RWPE1 (cell line): Measurements from ENCODE around the gene INPP5A.

Experiments
- CTCF ChIA-PET: fragments of 350-600 bp; sonication (Branson Sonifier 250); formaldehyde crosslinking; extraction: SDS; loops from one replicate; lab custom pipeline; 2021; lab: Yijun Ruan, JAX
- POLR2A ChIA-PET: fragments of 400-600 bp; formaldehyde crosslinking; extraction: SDS; loops from one replicate; lab custom pipeline; 2020; ENCODE audit warnings: antibody characterized with exemption; ENCODE audit not compliant: low non-redundant PET; lab: Yijun Ruan, JAX
- DNase-seq: peaks from one replicate; pipeline ENCODE4 v3.0.0; 2012; ENCODE audit warnings: low spot score
- H3K27ac ChIP-seq: fragments of 450-650 bp; 2 replicates; pipeline ENCODE4 v1.5.1; 2017
- TF ChIP-seq, protein P1 (sequence below): fragments of 450-650 bp; conservative IDR thresholded peaks from 2 replicates; pipeline ENCODE4 v1.5.1; 2017; ENCODE audit warnings: low read depth, mild to moderate bottlenecking

The INPP5A gene

DNA sequence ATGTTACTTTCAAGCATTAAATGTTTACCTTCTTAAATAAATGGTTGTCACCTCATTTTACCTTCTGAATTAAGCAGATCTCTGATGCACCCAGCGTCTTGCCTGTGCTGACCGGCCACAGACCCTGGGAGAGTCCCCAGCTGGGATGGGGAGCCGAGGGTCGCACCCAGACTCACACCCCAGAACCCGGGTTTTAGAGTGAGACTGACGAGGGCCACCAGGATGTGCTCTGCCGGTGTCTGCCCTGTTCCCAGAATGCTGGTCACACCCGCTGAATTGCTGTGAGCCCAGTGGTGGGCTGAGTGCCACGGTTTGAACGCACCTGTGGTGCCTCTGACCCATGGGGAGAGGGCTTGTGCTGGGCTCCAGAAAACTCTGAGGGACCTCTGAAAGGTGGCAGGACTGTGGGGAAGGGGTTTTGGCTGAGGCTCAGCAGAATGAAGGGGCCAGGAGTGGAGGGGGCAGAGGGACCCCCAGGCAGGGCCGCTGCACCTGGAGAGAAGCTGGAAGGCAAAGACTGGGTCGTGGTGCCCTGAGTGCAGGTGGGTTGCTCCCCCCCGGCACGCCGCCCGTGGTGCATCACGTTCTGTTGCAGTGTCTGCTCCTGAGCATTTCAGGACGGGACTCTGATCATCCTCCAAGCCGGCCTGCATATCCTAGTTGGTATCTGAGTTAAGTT, 39.2 kb downstream of the INPP5A start:
- no peak for DNase-seq
- TF ChIP-seq, protein P1, sequence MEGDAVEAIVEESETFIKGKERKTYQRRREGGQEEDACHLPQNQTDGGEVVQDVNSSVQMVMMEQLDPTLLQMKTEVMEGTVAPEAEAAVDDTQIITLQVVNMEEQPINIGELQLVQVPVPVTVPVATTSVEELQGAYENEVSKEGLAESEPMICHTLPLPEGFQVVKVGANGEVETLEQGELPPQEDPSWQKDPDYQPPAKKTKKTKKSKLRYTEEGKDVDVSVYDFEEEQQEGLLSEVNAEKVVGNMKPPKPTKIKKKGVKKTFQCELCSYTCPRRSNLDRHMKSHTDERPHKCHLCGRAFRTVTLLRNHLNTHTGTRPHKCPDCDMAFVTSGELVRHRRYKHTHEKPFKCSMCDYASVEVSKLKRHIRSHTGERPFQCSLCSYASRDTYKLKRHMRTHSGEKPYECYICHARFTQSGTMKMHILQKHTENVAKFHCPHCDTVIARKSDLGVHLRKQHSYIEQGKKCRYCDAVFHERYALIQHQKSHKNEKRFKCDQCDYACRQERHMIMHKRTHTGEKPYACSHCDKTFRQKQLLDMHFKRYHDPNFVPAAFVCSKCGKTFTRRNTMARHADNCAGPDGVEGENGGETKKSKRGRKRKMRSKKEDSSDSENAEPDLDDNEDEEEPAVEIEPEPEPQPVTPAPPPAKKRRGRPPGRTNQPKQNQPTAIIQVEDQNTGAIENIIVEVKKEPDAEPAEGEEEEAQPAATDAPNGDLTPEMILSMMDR, result no peak
- H3K27ac ChIP-seq, result no peak overlapping the region
- POLR2A ChIA-PET, result no interaction called here
- CTCF ChIA-PET, result no interaction called here

DNA sequence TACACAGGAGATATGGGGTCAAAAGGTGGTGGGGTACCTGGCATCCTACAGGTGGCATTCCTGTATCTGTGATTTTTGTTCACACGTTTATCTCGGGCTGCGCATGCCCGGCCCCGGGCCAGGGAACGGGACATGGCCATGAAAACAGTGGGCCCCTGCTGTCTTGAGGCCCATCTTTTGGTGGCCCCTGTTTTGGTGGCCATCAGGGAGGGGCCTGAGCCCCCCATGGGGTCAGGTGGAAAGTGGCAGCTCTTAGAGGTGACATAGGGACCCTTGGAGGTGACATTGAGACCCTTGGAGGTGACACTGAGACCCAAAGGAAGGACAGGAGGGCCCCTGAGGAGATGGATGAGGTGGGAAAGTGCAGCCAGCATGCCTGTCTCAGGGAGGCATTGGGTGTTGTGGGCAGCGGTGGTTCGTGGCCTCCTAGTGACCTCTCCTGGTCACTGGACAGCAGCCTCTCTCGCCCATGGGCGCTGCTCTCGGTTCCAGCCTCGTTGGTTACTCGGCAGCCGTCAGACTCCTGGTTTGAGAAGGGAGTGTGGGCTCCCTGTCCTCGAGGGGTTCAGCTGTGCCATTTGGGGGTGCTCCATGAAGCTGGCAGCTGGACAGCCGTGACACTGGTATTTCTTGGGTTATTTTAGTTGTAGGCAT, 39.9 kb downstream of the INPP5A start:
- no peak overlapping the region for H3K27ac ChIP-seq
- DNase-seq, result no peak
- TF ChIP-seq, protein P1, result no peak
- ChIA-PET CTCF (interaction anchor here (0.5 to 0.6 kb wide), 2 partner anchors 117 to 237 kb away, joined by 3 read pairs; no protein-coding TSS in a partner anchor), POLR2A (no interaction called here)

DNA sequence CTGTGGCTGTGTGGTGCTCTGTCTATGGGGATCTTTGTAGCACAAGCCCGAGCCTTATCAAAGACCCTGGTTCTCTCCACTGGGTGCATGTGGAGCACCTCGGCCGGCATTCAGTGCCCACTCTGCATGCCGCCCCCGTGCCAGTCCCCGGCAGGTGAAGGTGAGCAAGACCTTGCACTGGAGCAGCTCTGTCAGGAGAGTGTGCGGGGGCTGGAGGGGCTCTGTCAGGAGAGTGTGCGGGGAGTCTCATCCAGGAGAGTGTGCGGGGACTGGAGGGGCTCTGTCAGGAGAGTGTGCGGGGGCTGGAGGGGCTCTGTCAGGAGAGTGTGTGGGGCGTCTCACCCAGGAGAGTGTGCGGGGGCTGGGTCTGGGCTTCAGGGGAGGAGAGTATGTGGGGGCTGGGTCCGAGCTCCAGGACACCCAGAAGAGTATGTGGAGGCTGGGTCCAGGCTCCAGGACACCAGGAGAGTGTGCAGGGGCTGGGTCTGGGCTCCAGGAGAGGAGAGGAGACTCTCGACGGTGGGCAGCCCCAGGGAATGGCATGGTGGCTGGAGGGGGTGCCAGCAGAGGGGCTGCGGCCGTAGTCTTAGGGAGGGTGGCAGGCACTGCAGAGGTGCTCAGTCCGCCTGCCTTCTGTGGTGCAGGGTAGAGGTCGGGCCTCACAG, 40.8 kb downstream of the INPP5A start:
- POLR2A ChIA-PET, result no interaction called here
- TF ChIP-seq, protein P1, result no peak
- CTCF ChIA-PET, result interaction anchor here (0.5 to 0.6 kb wide), 3 partner anchors 39 to 236 kb away, joined by 3 read pairs; no protein-coding TSS in a partner anchor
- no peak for DNase-seq
- H3K27ac ChIP-seq, result no peak overlapping the region

- no peak for DNase-seq
- CTCF ChIA-PET, result interaction anchor here (0.6 kb wide), 1 partner anchor 39 kb away, joined by 3 read pairs; no protein-coding TSS in a partner anchor
Observed at GRCh38 chr10:132579027-132579859, 41.7 kb downstream of the INPP5A start.

GRCh38 chr10:132580143-132580542, 42.6 kb downstream of the INPP5A start:
- POLR2A ChIA-PET, result no interaction called here
- CTCF ChIA-PET, result interaction anchor here (0.6 to 1.0 kb wide), 2 partner anchors 44 to 208 kb away, joined by 3 read pairs; no protein-coding TSS in a partner anchor
- no peak for DNase-seq
- TF ChIP-seq, protein P1, result no peak
- H3K27ac ChIP-seq, result no peak overlapping the region

More at GRCh38 chr10:132579027-132579859, 41.7 kb downstream of the INPP5A start:
- POLR2A ChIA-PET, result no interaction called here
- TF ChIP-seq, protein P1, result no peak
- no peak overlapping the region for H3K27ac ChIP-seq

DNA sequence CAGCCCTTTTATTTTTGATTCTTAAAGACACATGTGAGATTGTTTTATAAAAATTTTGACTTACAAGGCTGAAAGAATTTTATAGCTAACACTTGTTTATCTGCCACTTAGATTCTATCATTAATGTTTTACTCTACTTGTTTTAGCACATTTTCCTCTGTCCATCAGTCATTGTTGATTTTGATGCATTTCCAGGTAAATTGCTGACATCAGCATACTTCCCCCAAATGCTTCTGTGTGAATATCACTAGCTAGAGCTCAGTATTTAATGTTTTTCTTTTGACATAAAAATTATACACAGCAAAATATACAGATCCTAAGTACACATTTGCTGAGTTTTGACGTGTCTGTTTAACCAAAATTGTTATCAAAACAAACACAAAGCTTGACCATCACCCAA, 43.0 kb downstream of the INPP5A start:
- TF ChIP-seq, protein P1, result no peak
- no peak for DNase-seq
- CTCF ChIA-PET, result interaction anchor here (0.6 to 1.0 kb wide), 2 partner anchors 44 to 208 kb away, joined by 3 read pairs; no protein-coding TSS in a partner anchor
- POLR2A ChIA-PET, result no interaction called here
- H3K27ac ChIP-seq, result no peak overlapping the region
